B cell (primary cell): ENCODE results near the gene SLC18A3. TPM values are rescaled to one million over a fixed set of nuclear protein-coding genes. Genes with fewer than 3 reads are reported as not detected.

ENCODE experiments used
- ATAC-seq: fragments of 200-7000 bp; cut with Tn5 transposase; one replicate; pipeline ENCODE4 v1.10.0; 2021; ENCODE audit warnings: low read depth, mild to moderate bottlenecking, moderate number of reproducible peaks, moderate library complexity
- CTCF ChIA-PET: fragments of 350-600 bp; sonication (Branson Sonifier 250); formaldehyde crosslinking; loops from one replicate; lab custom pipeline; 2021; ENCODE audit warnings: antibody characterized with exemption, inconsistent platforms; lab: Charles Lee
- POLR2A ChIA-PET: fragments of 350-600 bp; sonication (Branson Sonifier 250); formaldehyde crosslinking; loops from one replicate; lab custom pipeline; 2021; ENCODE audit warnings: antibody characterized with exemption; lab: Charles Lee
- DNase-seq: peaks from one replicate; pipeline ENCODE4 v3.0.0; 2013
- H2AFZ ChIP-seq: 2 replicates; pipeline ENCODE4 v1.6.1; 2012; ENCODE audit warnings: mild to moderate bottlenecking, low read depth, low read length; ENCODE audit not compliant: insufficient read depth, poor library complexity, severe bottlenecking
- H3K27ac ChIP-seq, 2 donors: 1 replicate in 1 of 2; 2 replicates in 1 of 2; pipeline ENCODE4 v1.5.1; 2012 to 2013; ENCODE audit warnings: low read length in 2 of 2, mild to moderate bottlenecking in 2 of 2, moderate library complexity in 1 of 2
- H3K27me3 ChIP-seq, 4 experiments: fragments of 200-600 bp in 1 of 4; sonication (generic) in 1 of 4; replicated peaks in 1 of 4; 1 replicate in 2 of 4; 2 replicates in 2 of 4; pipeline versions ENCODE4 v1.6.1 to v1.7.0; 2013 to 2016; ENCODE audit warnings: low read length in 3 of 4, mild to moderate bottlenecking in 2 of 4, mixed read lengths in 1 of 4, moderate library complexity in 1 of 4; ENCODE audit not compliant: insufficient read depth in 4 of 4, control insufficient read depth in 3 of 4; ENCODE audit errors: control extremely low read depth in 1 of 4
- H3K36me3 ChIP-seq, 2 experiments: replicated peaks in 1 of 2; 1 replicate in 1 of 2; 2 replicates in 1 of 2; pipeline versions ENCODE4 v1.6.1 to v1.7.1; 2013; ENCODE audit warnings: low read length in 1 of 2; ENCODE audit not compliant: insufficient read depth in 2 of 2, control insufficient read depth in 1 of 2; ENCODE audit errors: control extremely low read depth in 1 of 2, extremely low read depth in 1 of 2
- H3K4me1 ChIP-seq, 2 donors: fragments of 200-600 bp in 1 of 2; sonication (generic) in 1 of 2; 1 replicate in 1 of 2; 2 replicates in 1 of 2; pipeline versions ENCODE4 v1.5.1 to v1.6.1; 2013 to 2017; ENCODE audit warnings: low read length in 2 of 2; ENCODE audit not compliant: control insufficient read depth in 2 of 2, insufficient read depth in 2 of 2
- H3K4me2 ChIP-seq: replicated peaks from 2 replicates; pipeline ENCODE3; 2012; ENCODE audit warnings: mild to moderate bottlenecking, low read depth, low read length; ENCODE audit not compliant: poor library complexity, severe bottlenecking
- H3K4me3 ChIP-seq, 5 experiments: fragments of 200-600 bp in 1 of 5; sonication (generic) in 1 of 5; 1 replicate in 3 of 5; 2 replicates in 2 of 5; pipeline versions ENCODE4 v1.5.1 to v1.7.0; 2011 to 2016; ENCODE audit warnings: low read length in 4 of 5, mild to moderate bottlenecking in 4 of 5, low read depth in 2 of 5, control low read depth in 1 of 5, moderate library complexity in 1 of 5; ENCODE audit not compliant: insufficient read depth in 1 of 5; ENCODE audit errors: control extremely low read depth in 1 of 5, extremely low read depth in 1 of 5
- H3K79me2 ChIP-seq: fragments of 200-600 bp; sonication (generic); one replicate; pipeline ENCODE4 v1.6.0; 2016; ENCODE audit warnings: low read length; ENCODE audit not compliant: control insufficient read depth, insufficient read depth
- H3K9ac ChIP-seq: fragments of 200-600 bp; sonication (generic); 2 replicates; pipeline ENCODE4 v1.6.1; 2017; ENCODE audit warnings: mild to moderate bottlenecking, low read length, moderate library complexity
- H3K9me3 ChIP-seq, 3 donors: one replicate each; pipeline versions ENCODE4 v1.6.1 to v1.7.1; 2013; ENCODE audit warnings: low read length in 2 of 3; ENCODE audit not compliant: control insufficient read depth in 2 of 3, insufficient read depth in 1 of 3; ENCODE audit errors: control extremely low read depth in 1 of 3
- H4K20me1 ChIP-seq: 2 replicates; pipeline ENCODE4 v1.6.0; 2012; ENCODE audit warnings: mild to moderate bottlenecking, low read length; ENCODE audit not compliant: insufficient read depth, control insufficient read depth, poor library complexity, severe bottlenecking
- H3K27ac Mint-ChIP-seq: one replicate; pipeline ENCODE4 v1.8.0; 2021; ENCODE audit warnings: mixed read lengths
- H3K27me3 Mint-ChIP-seq: one replicate; pipeline ENCODE4 v1.8.0; 2021; ENCODE audit warnings: mixed read lengths
- H3K4me1 Mint-ChIP-seq: one replicate; pipeline ENCODE4 v1.8.0; 2021; ENCODE audit warnings: mixed read lengths
- H3K4me3 Mint-ChIP-seq: one replicate; pipeline ENCODE4 v1.8.0; 2021; ENCODE audit warnings: mixed read lengths
- H3K9me3 Mint-ChIP-seq: one replicate; pipeline ENCODE4 v1.8.0; 2022; ENCODE audit warnings: mixed read lengths; ENCODE audit not compliant: insufficient read depth
- EZH2 ChIP-seq: IDR thresholded peaks from 2 replicates; pipeline ENCODE4 v1.6.1; 2012; ENCODE audit warnings: borderline replicate concordance, low read depth, mild to moderate bottlenecking, moderate library complexity, low read length; ENCODE audit not compliant: insufficient read depth, poor library complexity, severe bottlenecking
- WGBS: methylation state at CpG from one replicate; pipeline ENCODE4 v1.1.5; 2013; ENCODE audit warnings: missing lambda C conversion rate; ENCODE audit not compliant: insufficient coverage; 5-methylcytosine and 5-hydroxymethylcytosine counted together
- intact Hi-C: fragments of 100-400 bp; cut with micrococcal nuclease; formaldehyde crosslinking; loops from one replicate; pipeline ENCODE4 v1.10.0; 2022
- polyA minus RNA-seq: library from RNA; depleted of rRNA, polyadenylated mRNA; stranded (reverse); fragments of >200 nt; gene quantifications from 2 replicates; pipeline ENCODE4 v1.2.3, GENCODE V29; 2012
- polyA plus RNA-seq: library from polyadenylated mRNA; depleted of rRNA; stranded (reverse); fragments of >200 nt; gene quantifications from 2 replicates; pipeline ENCODE4 v1.2.3, GENCODE V29; 2012
- total RNA-seq, 2 donors: library from RNA; stranded (reverse); fragments of 120-200 nt in 1 of 2; gene quantifications; 1 replicate in 1 of 2; 2 replicates in 1 of 2; pipeline versions ENCODE4 v1.2.3 to v1.2.4, GENCODE V29; 2013 to 2022
- TF ChIP-seq, protein P1 (sequence below): fragments of 200-600 bp; IDR thresholded peaks from one replicate; pipeline ENCODE4 v1.8.0; 2022; ENCODE audit warnings: antibody characterized with exemption, mild to moderate bottlenecking

SLC18A3 gene
- not detected in 2 replicates for total RNA-seq
- total RNA-seq (2013), result not detected
- not detected in 2 replicates for polyA plus RNA-seq
- not detected in 2 replicates for polyA minus RNA-seq

DNA sequence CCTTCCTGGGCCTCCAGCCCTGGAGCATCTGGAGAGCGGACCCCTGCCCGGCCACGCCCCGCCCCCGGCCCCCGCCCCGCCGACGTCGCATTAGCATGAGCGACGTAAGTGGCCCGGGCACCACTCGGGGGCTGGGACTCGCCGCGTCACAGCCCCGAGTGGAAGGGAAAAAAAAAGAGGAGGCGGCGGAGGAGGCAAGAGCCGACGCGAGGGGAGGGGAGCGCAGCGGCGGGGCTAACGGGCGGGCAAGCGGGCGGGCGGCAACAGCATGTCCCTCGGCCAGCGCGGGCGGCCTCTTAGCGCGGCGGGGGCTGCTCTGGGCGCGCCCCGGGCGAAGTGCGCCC is at the start of gene SLC18A3:
TSS of gene SLC18A3 (plus strand) at position 197 of the 344 bp plus-strand sequence. CDS start 431 bp downstream, outside the sequence.
- H3K4me1 ChIP-seq, result peaks cover 0 to 15% of the 10 kb centered on the region in 2 donors
- no peaks in the 10 kb centered on the region for H3K79me2 ChIP-seq
- H3K4me1 Mint-ChIP-seq, result peaks cover 18% of the 10 kb centered on the region
- no peak within 1 kb of the TSS for H2AFZ ChIP-seq
- peaks cover 0 to 57% (median 0%) of the 10 kb centered on the region in 3 donors for H3K9me3 ChIP-seq
- intact Hi-C loops, result no loop called here
- no peak within 1 kb of the TSS for H3K4me3 Mint-ChIP-seq
- no peaks in the 10 kb centered on the region for H3K36me3 ChIP-seq
- H3K27ac Mint-ChIP-seq, result no peak within 1 kb of the TSS
- ATAC-seq, result no peak
- ChIA-PET CTCF (interaction anchor here (1.6 kb wide), 1 partner anchor 17 kb away, joined by 4 read pairs; no protein-coding TSS in a partner anchor), POLR2A (no interaction called here)
- no peak within 1 kb of the TSS for H3K4me2 ChIP-seq
- H3K27ac ChIP-seq, result no peak within 1 kb of the TSS
- no peak for DNase-seq
- no peak within 1 kb of the TSS for H3K4me3 ChIP-seq
- H4K20me1 ChIP-seq, result no peaks in the 10 kb centered on the region
- H3K27me3 ChIP-seq, result peaks cover 0 to 79% (median 34%) of the 10 kb centered on the region in 4 experiments
- 3% methylated on average over 43 of the region's 43 CpGs for WGBS
- H3K27me3 Mint-ChIP-seq, result peaks cover 59% of the 10 kb centered on the region
- H3K9ac ChIP-seq, result no peak within 1 kb of the TSS
- TF ChIP-seq, protein P1, sequence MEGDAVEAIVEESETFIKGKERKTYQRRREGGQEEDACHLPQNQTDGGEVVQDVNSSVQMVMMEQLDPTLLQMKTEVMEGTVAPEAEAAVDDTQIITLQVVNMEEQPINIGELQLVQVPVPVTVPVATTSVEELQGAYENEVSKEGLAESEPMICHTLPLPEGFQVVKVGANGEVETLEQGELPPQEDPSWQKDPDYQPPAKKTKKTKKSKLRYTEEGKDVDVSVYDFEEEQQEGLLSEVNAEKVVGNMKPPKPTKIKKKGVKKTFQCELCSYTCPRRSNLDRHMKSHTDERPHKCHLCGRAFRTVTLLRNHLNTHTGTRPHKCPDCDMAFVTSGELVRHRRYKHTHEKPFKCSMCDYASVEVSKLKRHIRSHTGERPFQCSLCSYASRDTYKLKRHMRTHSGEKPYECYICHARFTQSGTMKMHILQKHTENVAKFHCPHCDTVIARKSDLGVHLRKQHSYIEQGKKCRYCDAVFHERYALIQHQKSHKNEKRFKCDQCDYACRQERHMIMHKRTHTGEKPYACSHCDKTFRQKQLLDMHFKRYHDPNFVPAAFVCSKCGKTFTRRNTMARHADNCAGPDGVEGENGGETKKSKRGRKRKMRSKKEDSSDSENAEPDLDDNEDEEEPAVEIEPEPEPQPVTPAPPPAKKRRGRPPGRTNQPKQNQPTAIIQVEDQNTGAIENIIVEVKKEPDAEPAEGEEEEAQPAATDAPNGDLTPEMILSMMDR, result no peak
- no peak for TF ChIP-seq EZH2
- H3K9me3 Mint-ChIP-seq, result no peaks in the 10 kb centered on the region

DNA sequence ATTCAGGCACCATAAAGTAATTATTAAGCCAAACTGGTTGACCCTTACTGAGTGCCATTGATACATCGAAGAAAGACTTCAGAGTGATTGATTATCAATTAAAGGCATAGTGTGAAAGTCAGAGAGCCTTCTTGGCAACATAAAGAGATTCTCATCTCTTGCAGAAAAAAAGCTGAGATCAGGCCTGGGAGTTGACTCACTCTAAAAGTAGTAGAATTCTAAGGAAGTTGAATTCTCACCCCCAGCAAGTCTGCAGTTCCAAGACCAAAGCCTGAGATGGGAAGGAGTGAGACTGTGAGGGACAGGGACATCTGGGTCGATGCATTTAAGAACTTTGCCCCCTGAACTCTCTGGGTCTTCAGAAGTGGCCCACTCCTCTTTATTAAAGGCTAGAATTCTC is 49.6 kb upstream of the SLC18A3 start:
- TF ChIP-seq, protein P1, result no peak
- TF ChIP-seq EZH2, result no peak
- Histone ChIP-seq H3K27ac (no peak overlapping the region), H4K20me1 (no peaks in the 10 kb centered on the region), H3K79me2 (no peaks in the 10 kb centered on the region), H3K36me3 (no peaks in the 10 kb centered on the region), H3K4me1 (no peaks in the 10 kb centered on the region), H3K4me3 (no peak overlapping the region), H3K4me2 (no peak overlapping the region), H2AFZ (no peak overlapping the region), H3K9me3 (no peaks in the 10 kb centered on the region), H3K27me3 (peaks cover 0 to 24% (median 7%) of the 10 kb centered on the region in 4 experiments), H3K9ac (no peak overlapping the region)
- POLR2A ChIA-PET, result no interaction called here
- DNase-seq (no peak), ATAC-seq (no peak)
- Mint-ChIP-seq H3K4me3 (no peak overlapping the region), H3K27me3 (peaks cover 44% of the 10 kb centered on the region), H3K27ac (no peak overlapping the region), H3K4me1 (no peaks in the 10 kb centered on the region), H3K9me3 (no peaks in the 10 kb centered on the region)
- 20% methylated on average over 1 of the region's 2 CpGs for WGBS
- intact Hi-C loops, result no loop called here
- CTCF ChIA-PET, result no interaction called here
